Measurements from ENCODE around the gene TOMM7. TPM values are rescaled to one million over a fixed set of nuclear protein-coding genes. Genes with fewer than 3 reads are reported as not detected.

The TOMM7 gene
- total RNA-seq: 100 to 1,000 TPM; 399 to 422 TPM

DNA sequence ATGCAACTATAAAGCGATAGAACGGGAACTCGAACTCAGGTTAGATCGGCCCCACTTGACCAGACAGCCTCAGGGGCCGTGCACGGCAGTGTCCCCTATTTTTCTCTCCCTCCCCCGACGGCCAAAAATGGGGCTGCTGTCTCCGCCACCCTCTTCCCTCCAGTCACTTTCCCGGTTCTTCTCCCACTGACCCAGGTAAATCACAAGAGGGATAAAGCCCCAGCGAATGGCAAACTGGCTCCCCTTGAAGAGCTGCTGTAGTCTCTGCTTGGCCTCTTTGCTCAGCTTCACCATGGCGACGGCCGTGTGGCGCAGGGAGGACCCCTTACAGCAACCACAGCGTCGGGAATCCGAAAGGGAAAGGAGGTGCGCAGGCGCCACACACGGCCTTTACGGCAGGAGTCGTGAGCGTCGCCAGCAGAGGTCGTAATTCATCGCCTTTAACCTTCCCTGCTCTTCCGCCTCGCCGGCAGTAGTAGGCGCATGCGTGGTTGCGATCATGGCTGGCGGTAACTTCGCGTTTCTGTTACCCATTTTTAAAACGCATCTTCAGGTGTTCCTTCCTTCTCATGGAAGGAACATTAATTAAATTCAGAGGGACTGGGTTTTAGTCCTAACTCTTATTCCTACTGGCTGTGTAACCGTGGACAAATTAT lies at the start of gene TOMM7:
Gene TOMM7 (minus strand): TSS at position 364 of the 656 bp plus-strand sequence. CDS start 70 bp downstream, at position 294.

Other genes starting within 250 kb of the TOMM7 start
- 1 to 10 TPM; 5.8 to 7.1 TPM for gene IL6, start 95.6 kb downstream of the TOMM7 start, total RNA-seq
- gene HYCC1, start 191.3 kb upstream of the TOMM7 start, total RNA-seq: 10 to 100 TPM; 70.5 to 70.8 TPM